HG03095 (cell line): ENCODE data around the gene MCM8.
A peak's percentile ranks its signal among the peaks of the same experiment; 100 is the strongest.

Source experiments
- ATAC-seq: cut with Tn5 transposase; IDR thresholded peaks from one replicate; pipeline ENCODE4 v1.9.1; 2021; ENCODE audit warnings: moderate library complexity; ENCODE audit not compliant: unreplicated experiment

The MCM8 gene

GRCh38 chr20:5950271-5951031, at the start of gene MCM8, which contains the start of gene TRMT6:
MCM8 (plus strand) TSS chr20:5950652; CDS start chr20:5952016, 1,364 bp downstream.
TRMT6 (minus strand) TSS chr20:5950533; CDS start chr20:5950405, 128 bp downstream.
- ATAC-seq, result peak; percentile 97

DNA sequence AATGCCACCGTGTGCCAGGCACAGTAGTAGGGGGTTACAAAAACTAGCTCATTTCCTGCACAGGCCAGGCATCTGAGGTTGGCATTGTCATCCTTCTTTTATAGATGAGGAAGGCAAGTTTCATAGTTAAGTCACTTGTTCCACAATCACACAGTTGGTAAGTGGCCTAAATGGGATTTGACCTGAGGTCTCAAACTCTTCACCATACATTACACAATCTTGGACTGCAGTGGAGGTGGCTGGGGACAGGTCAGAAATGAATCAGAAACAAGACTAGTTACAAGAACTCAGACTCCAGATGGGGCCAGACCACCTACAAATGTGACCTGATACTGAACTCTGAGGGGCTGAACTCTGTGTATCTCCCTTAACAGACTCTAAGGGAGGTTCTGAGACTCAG, 49.5 kb upstream of the MCM8 start:
- ATAC-seq, result no peak

DNA sequence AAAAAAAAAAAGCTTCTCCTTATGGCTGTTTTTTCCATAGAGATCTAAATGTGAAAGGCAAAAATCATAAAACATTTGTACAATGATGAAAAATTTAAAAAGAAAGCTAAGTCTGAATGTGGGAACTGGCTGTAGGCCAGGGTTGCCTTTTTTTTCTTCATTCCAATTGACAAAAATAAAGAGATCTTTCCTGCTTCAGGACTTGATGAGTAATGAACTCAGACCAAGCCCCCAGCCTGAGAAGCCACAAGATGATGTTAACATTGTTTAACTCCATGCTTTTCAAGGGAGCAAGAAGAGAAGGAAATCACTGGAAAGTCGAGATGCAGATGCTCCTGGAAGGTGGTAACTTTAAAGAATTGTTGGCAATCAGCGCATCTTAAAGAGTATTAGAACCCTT, 41.5 kb upstream of the MCM8 start:
- no peak for ATAC-seq

- ATAC-seq, result no peak
These were observed 40.3 kb upstream of the MCM8 start for GRCh38 chr20:5910186-5910585.

DNA sequence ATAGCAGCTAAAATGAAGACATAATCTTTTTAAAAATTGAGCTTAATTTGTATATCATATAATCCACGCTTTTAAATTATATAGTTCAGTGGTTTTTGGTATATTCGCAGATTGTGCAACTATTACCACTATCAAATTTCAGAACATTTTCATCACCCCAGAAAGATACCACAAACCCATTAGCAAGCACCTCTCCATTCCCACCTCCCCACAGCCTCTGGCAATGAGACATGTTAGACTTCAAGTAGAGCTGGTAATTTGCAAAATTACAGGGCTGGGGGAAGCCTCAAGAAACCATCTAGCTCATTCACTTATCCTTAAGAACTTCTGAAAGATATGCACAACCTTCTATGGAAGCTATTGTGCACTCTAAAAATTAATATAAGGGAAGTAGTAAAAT, 37.3 kb upstream of the MCM8 start:
- no peak for ATAC-seq

- ATAC-seq, result no peak
These were observed 35.6 kb upstream of the MCM8 start for GRCh38 chr20:5914859-5915258.

DNA sequence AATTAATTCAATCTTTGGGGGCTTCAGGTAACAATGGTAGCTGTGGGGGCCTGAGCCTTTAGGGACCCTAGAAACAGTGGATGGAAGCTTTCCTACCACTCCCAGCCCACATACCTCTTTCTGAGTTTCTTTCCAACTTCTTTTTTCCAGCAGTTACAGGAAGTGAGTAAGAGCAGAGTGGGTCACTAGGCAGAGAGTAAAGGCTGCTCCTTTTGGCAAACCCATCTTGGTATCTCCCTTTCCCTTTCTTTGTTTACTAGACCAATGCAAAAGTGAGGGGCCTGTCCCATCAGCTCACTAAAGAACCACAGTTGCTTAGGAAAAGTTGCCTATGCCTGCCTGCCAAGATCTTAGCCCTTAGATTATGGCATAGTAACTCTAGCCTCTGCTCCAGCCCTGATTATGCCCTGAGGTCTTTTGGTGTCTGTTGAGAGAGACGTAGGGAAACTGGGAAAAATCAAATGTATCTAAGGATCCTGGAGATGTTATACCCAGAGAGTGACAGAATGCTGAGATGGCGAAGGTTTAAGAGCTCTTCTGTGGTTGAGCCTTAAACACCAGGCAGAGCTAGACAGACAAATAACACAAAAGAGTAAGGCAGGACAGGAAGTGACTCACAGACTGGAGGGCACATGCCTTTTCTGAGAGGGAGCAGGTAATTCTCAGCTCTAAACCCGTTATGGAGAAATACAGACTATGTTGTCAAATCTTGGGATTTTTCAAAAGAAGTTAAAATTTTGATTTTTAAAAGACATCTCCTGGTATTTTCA, 31.4 kb upstream of the MCM8 start:
- ATAC-seq, result no peak

DNA sequence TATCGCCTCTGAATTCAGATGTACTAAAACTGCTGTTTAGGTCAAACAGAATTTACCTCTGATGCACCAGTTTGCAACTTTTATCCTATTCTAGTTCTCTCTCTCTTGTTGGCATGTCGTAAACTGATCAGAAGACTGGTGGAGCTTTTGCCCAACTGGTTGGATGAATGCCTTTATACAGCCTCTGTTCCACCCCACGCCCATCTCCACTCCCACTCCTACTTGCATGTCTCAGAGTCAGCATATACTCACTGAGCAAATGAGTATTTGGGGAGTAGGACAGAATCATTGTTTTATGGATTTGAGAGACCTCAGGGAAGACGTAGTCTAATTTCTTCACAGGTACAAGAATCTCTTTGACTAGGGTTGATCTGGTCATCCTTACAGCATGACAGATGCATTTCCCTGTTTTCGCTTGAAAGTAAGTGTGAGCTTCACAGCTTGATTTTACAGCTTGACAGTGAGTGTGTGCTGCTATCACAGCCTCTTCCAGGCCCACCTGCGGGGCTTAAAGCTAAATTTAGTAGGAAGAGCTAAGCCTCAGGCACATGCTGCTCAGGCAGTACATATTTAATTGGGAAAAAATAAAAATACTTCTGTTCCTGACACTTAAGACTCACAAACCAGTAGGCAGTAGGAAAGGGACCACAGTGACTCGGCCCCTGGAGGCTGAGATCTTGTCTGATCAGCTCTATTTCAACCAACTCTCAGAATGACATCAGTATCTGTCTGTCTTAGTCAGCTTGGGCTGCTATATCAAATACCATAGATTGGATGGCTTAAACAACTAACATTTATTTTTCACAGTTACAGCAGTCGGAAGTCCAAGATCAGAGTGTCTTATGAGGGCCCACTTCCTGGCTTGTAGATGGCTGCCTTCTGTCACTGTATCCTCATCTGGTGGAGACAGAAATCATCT, 30.6 kb upstream of the MCM8 start:
- ATAC-seq, result no peak

DNA sequence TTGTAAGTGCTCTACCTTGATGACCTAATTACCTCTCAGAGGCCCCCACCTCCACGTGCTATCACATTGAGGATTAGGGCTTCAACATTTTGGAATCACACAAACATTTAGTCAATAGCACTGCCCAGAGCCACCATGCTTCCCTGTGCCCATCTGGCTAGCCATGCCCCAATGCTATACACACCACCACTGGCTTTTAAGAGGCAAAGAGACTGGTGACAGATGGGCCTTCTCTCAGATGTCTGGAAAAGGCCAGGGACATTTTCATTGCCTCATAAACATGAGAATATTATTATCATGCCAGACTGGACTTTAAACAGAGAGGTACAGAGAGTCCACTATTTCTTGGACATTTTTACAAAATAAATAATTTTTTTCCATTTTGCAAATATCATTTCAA, 29.9 kb upstream of the MCM8 start:
- ATAC-seq, result no peak

DNA sequence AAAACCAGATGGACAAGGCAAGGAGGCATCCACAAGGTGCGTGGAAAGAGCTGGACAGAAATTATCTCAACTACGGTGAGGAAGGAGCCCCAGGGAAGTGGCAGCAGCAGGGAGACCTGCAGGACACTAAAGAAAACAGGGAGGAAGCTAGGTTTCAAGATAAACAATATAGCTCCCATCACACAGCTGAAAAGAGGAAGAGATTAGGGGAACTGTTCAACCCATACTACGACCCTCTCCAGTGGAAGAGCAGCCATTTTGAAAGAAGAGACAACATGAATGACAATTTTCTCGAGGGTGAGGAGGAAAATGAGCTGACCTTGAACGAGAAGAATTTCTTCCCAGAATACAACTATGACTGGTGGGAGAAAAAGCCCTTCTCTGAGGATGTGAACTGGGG, 27.0 kb upstream of the MCM8 start:
- ATAC-seq, result no peak

GRCh38 chr20:5925551-5925950, 24.9 kb upstream of the MCM8 start:
- no peak for ATAC-seq

- no peak for ATAC-seq
These were observed 22.5 kb upstream of the MCM8 start for GRCh38 chr20:5927749-5928462.

DNA sequence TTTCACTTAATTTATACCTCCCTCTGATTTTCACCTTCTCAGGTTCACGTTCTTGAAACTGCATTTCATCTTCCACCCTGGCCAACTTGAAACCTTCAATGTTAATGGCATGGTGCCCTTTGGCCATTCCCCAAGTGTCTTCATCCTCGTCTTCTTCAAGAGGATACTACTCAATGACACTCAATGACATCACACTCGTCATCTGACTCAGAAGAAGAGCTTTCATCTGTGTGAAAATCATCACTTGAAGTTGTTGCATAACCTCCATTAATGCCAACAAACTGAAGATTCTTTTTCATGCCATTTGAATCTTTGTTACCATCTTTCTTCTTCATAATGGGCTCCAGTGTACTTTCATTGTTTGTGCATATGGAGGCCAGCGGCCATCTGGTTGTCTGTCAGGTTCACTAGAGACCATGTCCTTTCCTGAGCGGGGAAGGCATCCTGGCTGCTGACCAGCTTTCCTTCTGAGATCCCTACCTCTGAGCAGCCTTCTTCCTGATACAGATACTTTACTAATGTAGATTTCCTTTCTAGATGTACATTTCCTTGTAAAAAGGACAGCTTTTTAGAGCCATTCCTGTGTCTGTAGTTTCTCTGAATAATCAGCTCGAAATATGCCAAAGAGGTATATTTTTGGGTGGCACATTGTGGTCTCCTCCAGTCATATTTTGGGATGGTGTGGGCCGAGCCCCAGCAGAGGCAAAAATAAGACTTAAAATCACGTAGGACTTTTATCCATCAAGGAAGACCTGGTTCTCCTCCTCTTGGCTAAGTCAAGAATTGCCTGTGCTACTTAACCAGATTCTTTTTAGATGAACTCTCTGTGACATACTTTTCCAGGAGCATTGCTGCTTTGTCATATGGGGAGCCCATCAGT, 21.4 kb upstream of the MCM8 start:
- no peak for ATAC-seq

DNA sequence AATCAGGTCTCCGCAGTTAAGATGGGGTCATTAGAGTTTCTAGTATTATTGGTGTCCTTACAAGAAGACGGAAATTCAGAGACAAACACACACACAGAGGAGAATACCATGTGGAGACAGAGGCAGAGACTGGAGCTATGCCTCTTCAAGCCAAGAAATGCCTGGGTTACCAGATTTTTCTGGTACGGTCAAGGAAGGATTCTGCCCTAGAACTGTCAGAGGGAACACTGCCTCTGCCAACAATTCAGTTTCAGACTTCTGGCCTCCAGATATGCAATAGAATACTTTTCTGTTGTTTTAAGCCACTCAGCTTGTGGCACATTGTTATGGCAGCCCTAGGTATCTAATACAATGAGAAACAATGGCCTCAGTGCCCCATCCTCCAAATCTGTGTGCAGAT, 19.0 kb upstream of the MCM8 start:
- ATAC-seq, result no peak

DNA sequence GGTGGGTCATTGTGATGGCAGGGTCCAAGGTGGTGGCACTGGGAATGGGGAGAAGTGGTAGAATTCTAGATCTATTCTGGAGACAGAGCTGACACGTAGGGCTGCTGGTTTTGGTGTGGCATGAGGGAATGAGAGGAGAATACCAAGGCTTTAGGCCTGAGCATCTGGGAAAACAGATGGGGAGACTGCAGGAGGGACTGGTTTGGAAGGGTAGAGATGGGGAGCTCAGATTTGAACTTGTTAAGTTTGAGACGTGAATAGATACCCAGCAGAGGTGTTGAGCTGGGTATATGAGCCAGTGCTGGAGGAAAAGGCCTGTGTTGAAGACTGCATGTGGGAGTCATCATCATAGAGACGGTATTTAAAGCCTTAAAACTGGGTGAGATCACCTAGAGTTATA, 17.7 kb upstream of the MCM8 start:
- no peak for ATAC-seq

GRCh38 chr20:5933802-5934436, 16.5 kb upstream of the MCM8 start:
- no peak for ATAC-seq

GRCh38 chr20:5935384-5935783, 15.1 kb upstream of the MCM8 start:
- ATAC-seq, result no peak

DNA sequence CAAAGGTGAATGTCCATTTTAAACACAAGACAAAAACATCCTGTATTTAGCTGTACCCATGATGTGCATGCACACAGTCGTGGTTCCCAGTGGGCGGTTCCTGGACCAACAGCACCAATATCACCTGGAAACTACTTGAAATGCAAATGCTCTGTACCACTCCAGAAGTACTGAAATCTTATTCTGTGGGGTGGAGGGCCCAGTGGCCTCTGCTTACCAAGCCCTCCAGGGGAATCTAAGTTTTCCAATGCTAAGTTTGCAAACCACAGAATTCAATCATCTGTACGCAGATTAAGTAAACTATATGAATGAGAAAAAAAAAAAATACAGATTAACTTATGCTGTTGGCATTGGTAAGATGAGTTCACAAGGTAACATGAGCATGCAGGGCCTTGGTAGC, 14.2 kb upstream of the MCM8 start:
- ATAC-seq, result no peak

GRCh38 chr20:5938456-5939029, 11.9 kb upstream of the MCM8 start:
- ATAC-seq, result no peak
